CD4-positive, alpha-beta T cell treated with Interleukin-6 for 4 hours (primary cell): ENCODE results near the gene NBPF20.
"Not testable (repeated sequence)": the region's sequence is repeated elsewhere in the genome, so short reads cannot be mapped to it uniquely, and the experiment has no call there.

Source experiments
- DNase-seq: peaks from one replicate; pipeline ENCODE4 v3.0.0-alpha.2; 2020; ENCODE audit warnings: mixed read lengths

The NBPF20 gene

DNA sequence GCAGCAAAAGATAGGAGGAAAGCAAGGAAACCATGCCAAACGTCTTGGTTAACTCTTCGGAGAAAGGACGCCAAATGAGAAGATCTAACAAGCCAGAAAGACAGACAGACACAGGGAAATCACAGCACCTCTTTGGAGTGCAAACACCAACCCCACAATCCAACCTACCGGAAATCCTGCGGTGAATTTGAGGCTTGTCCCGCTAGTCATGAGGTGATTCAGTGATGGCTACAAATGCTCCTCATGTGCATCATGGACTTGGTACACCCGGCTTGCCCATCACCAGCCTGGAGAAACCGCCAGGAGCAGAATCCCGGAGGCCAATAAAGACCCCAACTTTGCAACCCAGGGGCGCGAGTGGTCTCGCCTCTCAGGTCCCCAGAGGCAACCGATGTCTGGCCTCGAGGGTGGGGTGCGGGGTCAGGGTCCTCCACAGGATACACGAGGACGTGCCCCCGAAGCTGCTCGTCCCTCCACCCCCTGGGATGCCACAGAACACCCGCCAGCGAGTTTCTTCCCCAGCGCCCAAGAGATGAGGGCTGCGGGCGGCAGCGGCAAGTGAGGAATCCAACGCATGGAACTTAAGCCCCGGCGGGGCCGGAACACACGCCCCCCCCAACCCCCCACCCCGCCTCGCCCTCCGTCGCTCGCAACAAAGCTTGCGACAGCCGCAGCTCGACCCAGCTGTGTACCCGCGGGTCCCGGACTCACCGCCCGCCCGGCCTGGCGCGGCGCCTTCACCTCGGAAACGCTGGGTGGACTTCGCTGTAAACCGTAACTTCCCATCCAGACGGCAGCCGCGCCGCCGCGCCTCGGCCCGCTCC, 579 bp downstream of the NBPF20 start:
- peak; percentile 55 for DNase-seq

DNA sequence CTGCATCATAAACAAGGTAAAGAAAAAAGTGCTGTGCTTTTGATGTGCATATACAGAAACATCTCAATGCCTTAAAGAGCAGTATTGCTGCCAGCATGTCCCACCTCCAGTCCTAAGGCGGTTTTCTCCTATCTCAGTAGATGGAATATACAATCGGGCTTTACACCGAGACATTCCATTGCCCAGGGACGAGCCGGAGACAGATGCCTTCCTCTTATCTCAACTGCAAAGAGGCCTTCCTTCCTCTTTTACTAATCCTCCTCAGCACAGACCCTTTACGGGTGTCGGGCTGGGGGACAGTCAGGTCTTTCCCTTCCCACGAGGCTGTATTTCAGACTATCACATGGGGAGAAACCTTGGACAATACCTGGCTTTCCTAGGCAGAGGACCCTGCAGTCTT, 10.3 kb downstream of the NBPF20 start:
- DNase-seq: not testable (repeated sequence)

DNA sequence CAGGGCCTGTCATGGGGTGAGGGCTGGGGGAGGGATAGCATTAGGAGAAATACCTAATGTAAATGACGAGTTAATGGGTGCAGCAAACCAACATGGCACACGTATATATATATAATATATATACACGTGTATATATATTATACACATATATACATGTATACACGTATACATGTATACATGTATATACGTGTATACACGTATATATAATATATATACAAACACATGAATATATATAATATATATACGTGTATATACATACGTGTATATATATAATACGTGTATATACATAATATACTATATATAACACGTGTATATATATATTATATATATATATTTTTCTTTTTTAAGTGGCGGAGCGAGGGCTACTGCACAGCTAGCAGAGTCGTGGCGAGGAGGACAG, 18.1 kb downstream of the NBPF20 start:
- DNase-seq: not testable (repeated sequence)

DNA sequence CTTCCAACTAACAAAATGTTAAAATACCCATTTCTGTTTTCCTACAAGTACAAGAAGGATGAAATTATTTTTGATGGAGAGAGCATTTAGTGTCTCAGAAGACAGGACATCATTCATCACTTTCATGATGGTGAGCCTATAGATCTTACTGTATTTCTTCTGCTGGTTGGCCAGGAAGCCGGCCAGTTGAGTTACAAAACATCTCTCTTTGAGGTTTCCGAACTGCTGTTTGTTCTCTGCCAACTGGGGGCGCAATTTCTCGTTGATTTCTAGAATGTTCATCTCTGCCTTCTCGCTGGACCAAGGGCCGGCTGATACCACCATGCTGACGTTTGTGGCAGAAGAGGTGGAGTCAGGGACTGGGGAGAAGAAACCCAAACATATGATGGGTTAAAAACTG, 20.5 kb downstream of the NBPF20 start:
- DNase-seq: not testable (repeated sequence)

DNA sequence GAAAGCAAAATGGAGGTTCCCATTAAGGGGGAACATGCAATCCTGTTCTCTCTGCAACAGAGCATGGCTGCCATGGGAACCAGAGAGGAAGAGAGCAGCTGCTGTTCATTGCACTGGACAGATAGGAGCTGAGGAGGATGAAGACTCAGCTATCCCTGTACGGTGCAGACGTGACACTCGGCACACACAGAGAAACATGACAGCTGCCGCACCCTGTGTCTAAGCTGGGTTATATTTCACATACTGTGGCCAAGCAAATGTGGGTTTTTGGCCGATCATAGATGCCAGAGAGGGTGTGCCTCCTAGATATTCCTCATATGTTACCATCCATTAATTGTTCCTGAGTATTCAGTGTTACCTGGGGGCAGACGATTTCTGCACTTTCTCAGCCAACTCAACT, 24.7 kb downstream of the NBPF20 start:
- not testable (repeated sequence) for DNase-seq
